ENCODE measurements around the gene CD8B.

CD8B gene

GRCh38 chr2:86793752-86794151 lies 67.9 kb downstream of the CD8B start:
- DNase-seq: no peak

- DNase-seq: no peak
These were observed 70.1 kb downstream of the CD8B start for GRCh38 chr2:86791573-86791972.

GRCh38 chr2:86790676-86791572 lies 70.8 kb downstream of the CD8B start, which contains the start of gene CD8A:
Gene CD8A, minus strand, starts transcription at chr2:86790913. Its CDS starts 88 bp downstream, at chr2:86790825.
- no peak for DNase-seq

- no peak for DNase-seq
These were observed 71.5 kb downstream of the CD8B start for GRCh38 chr2:86790134-86790675.

- no peak for DNase-seq
These were observed 72.0 kb downstream of the CD8B start for GRCh38 chr2:86789687-86790133.

GRCh38 chr2:86788881-86789686 lies 72.6 kb downstream of the CD8B start:
- no peak for DNase-seq

- DNase-seq: no peak
These were observed 73.5 kb downstream of the CD8B start for GRCh38 chr2:86788165-86788564.

GRCh38 chr2:86787736-86788135 lies 74.0 kb downstream of the CD8B start:
- DNase-seq: no peak

- DNase-seq: no peak
These were observed 75.6 kb downstream of the CD8B start for GRCh38 chr2:86786001-86786536.

- no peak for DNase-seq
These were observed 76.2 kb downstream of the CD8B start for GRCh38 chr2:86785456-86785855.

GRCh38 chr2:86783615-86784339 lies 77.9 kb downstream of the CD8B start:
- no peak for DNase-seq

- DNase-seq: no peak
These were observed 78.9 kb downstream of the CD8B start for GRCh38 chr2:86782748-86783147.

GRCh38 chr2:86781363-86781762 lies 80.3 kb downstream of the CD8B start:
- DNase-seq: no peak

- no peak for DNase-seq
These were observed 81.7 kb downstream of the CD8B start for GRCh38 chr2:86779971-86780370.

- DNase-seq: no peak
These were observed 82.7 kb downstream of the CD8B start for GRCh38 chr2:86778957-86779356.

GRCh38 chr2:86776532-86776931 lies 85.2 kb downstream of the CD8B start:
- no peak for DNase-seq

- DNase-seq: no peak
These were observed 86.3 kb downstream of the CD8B start for GRCh38 chr2:86775338-86775737.

GRCh38 chr2:86774862-86775261 lies 86.8 kb downstream of the CD8B start:
- DNase-seq: no peak

- DNase-seq: no peak
These were observed 89.1 kb downstream of the CD8B start for GRCh38 chr2:86772611-86773010.

- no peak for DNase-seq
These were observed 90.8 kb downstream of the CD8B start for GRCh38 chr2:86770816-86771301.

GRCh38 chr2:86769838-86770237 lies 91.8 kb downstream of the CD8B start:
- DNase-seq: no peak
